ENCODE measurements around the gene AMOT. TPM values are rescaled to one million over a fixed set of nuclear protein-coding genes. Genes with fewer than 3 reads are reported as not detected.
A peak's percentile ranks its signal among the peaks of the same experiment; 100 is the strongest.

Gene AMOT
- total RNA-seq, 2 donors from 2014 or later: 4.6 to 6.8 TPM

- Histone ChIP-seq H3K36me3 (no peaks in the 10 kb centered on the region), H3K4me3 (no peak overlapping the region), H3K4me1 (no peaks in the 10 kb centered on the region), H3K9me3 (no peaks in the 10 kb centered on the region), H3K27me3 (no peaks in the 10 kb centered on the region), H3K27ac (no peak overlapping the region)
- TF ChIP-seq CTCF (IDR thresholded peaks at IDR 0.05): no peak
- no peak for DNase-seq (ENCODE audit: low spot score)
These were observed 105.5 kb downstream of the AMOT start for GRCh38 chrX:112735147-112735546.

- H3K9me3 ChIP-seq: no peaks in the 10 kb centered on the region
- DNase-seq (ENCODE audit: low spot score): no peak
- no peak overlapping the region for H3K4me3 ChIP-seq
- no peak for TF ChIP-seq CTCF (IDR thresholded peaks at IDR 0.05)
- H3K4me1 ChIP-seq: no peaks in the 10 kb centered on the region
- no peak overlapping the region for H3K27ac ChIP-seq
- no peaks in the 10 kb centered on the region for H3K27me3 ChIP-seq
- no peaks in the 10 kb centered on the region for H3K36me3 ChIP-seq
These were observed 106.3 kb downstream of the AMOT start for GRCh38 chrX:112734290-112734689.

GRCh38 chrX:112731793-112732192 is 108.8 kb downstream of the AMOT start:
- Histone ChIP-seq H3K9me3 (no peaks in the 10 kb centered on the region), H3K27ac (no peak overlapping the region), H3K4me1 (no peaks in the 10 kb centered on the region), H3K27me3 (no peaks in the 10 kb centered on the region), H3K36me3 (no peaks in the 10 kb centered on the region), H3K4me3 (no peak overlapping the region)
- no peak for DNase-seq (ENCODE audit: low spot score)
- peak in 1 of 2 donors; percentile 31 for TF ChIP-seq CTCF (IDR thresholded peaks at IDR 0.05)

Other genes with a start within 250 kb of the AMOT start
- gene LHFPL1, start 160.9 kb downstream of the AMOT start, total RNA-seq: not detected

Measured in right atrium auricular region (tissue), 2 donors.